Measurements from ENCODE around the gene CD68.

- no peak for TF ChIP-seq SIN3A (IDR thresholded peaks at IDR 0.05; ENCODE audit: borderline replicate concordance, insufficient read depth, low read length)
- TF ChIP-seq POLR2AphosphoS5 (IDR thresholded peaks at IDR 0.05; ENCODE audit: low read depth, low read length) = no peak
Observed at GRCh38 chr17:7629939-7630571, 50.6 kb downstream of the CD68 start, which contains the start of gene SHBG.

Measured in PFSK-1 (cell line).